IMR-90 (cell line): ENCODE data around the gene ADCY4. TPM values are rescaled to one million over a fixed set of nuclear protein-coding genes. Genes with fewer than 3 reads are reported as not detected.

Experiments
- ATAC-seq: fragments of 200-7000 bp; cut with Tn5 transposase; 2 replicates; pipeline ENCODE4 v1.9.1; 2020; ENCODE audit warnings: low read depth, mild to moderate bottlenecking, moderate library complexity
- BruUV-seq: library from RNA; stranded (reverse); fragments of 400-500 nt; replicated peaks from 2 replicates; lab custom pipeline; 2021; lab: Mats Ljungman, UMichigan
- CTCF ChIA-PET: fragments of 300-600 bp; formaldehyde crosslinking; extraction: SDS; loops from one replicate; lab custom pipeline; 2021; ENCODE audit warnings: antibody characterized with exemption; lab: Yijun Ruan, JAX
- POLR2A ChIA-PET: fragments of 300-600 bp; sonication (Branson Sonifier 250); formaldehyde crosslinking; loops from one replicate; lab custom pipeline; 2022; ENCODE audit warnings: antibody characterized with exemption; ENCODE audit not compliant: unreplicated experiment; lab: Charles Lee
- DNase-seq: peaks from one replicate; pipeline ENCODE4 v3.0.0; 2013
- H2AFZ ChIP-seq: replicated peaks from 2 replicates; pipeline ENCODE3; 2013; ENCODE audit warnings: low read length, mild to moderate bottlenecking; ENCODE audit not compliant: poor library complexity
- H2AK5ac ChIP-seq: 2 replicates; pipeline ENCODE4 v1.6.1; 2013; ENCODE audit warnings: low read depth, low read length, inconsistent platforms
- H2AK9ac ChIP-seq: replicated peaks from 2 replicates; pipeline ENCODE3; 2013; ENCODE audit warnings: mild to moderate bottlenecking, low read depth, low read length, moderate library complexity; ENCODE audit not compliant: poor library complexity
- H2BK120ac ChIP-seq: 2 replicates; pipeline ENCODE4 v1.6.1; 2013; ENCODE audit warnings: low read depth, low read length, inconsistent platforms
- H2BK15ac ChIP-seq: 3 replicates; pipeline ENCODE4 v1.6.1; 2013; ENCODE audit warnings: low read depth, low read length, inconsistent platforms
- H2BK20ac ChIP-seq: 2 replicates; pipeline ENCODE4 v1.6.1; 2013; ENCODE audit warnings: low read depth, mild to moderate bottlenecking, inconsistent platforms, low read length, moderate library complexity
- H2BK5ac ChIP-seq: 2 replicates; pipeline ENCODE4 v1.6.1; 2013; ENCODE audit warnings: mild to moderate bottlenecking, low read depth, low read length, inconsistent platforms; ENCODE audit not compliant: poor library complexity, severe bottlenecking
- H3K14ac ChIP-seq: replicated peaks from 2 replicates; pipeline ENCODE4 v1.6.1; 2013; ENCODE audit warnings: low read depth, low read length, inconsistent platforms
- H3K18ac ChIP-seq: 2 replicates; pipeline ENCODE4 v1.6.1; 2013; ENCODE audit warnings: low read depth, low read length, control low read depth
- H3K23ac ChIP-seq: 2 replicates; pipeline ENCODE4 v1.6.1; 2013; ENCODE audit warnings: low read depth, low read length, inconsistent platforms
- H3K27ac ChIP-seq: 2 replicates; pipeline ENCODE4 v1.5.1; 2013; ENCODE audit warnings: mild to moderate bottlenecking, control low read depth, low read length; ENCODE audit not compliant: insufficient read depth
- H3K27me3 ChIP-seq: 2 replicates; pipeline ENCODE4 v1.6.1; 2013; ENCODE audit warnings: low read length; ENCODE audit not compliant: control insufficient read depth, insufficient read depth
- H3K36me3 ChIP-seq: 2 replicates; pipeline ENCODE4 v1.6.1; 2013; ENCODE audit warnings: low read length, mixed read lengths; ENCODE audit not compliant: control insufficient read depth, insufficient read depth
- H3K4ac ChIP-seq: 2 replicates; pipeline ENCODE4 v1.6.1; 2013; ENCODE audit warnings: low read depth, low read length, inconsistent platforms
- H3K4me1 ChIP-seq: 2 replicates; pipeline ENCODE4 v1.6.1; 2013; ENCODE audit warnings: low read length, mixed read lengths; ENCODE audit not compliant: control insufficient read depth, insufficient read depth
- H3K4me2 ChIP-seq: 2 replicates; pipeline ENCODE4 v1.6.1; 2013; ENCODE audit warnings: low read depth, mild to moderate bottlenecking, control low read depth, low read length, moderate library complexity
- H3K4me3 ChIP-seq: 2 replicates; pipeline ENCODE4 v1.5.1; 2013; ENCODE audit warnings: low read depth, mild to moderate bottlenecking, control low read depth, low read length, moderate library complexity; ENCODE audit not compliant: insufficient read depth
- H3K56ac ChIP-seq: 2 replicates; pipeline ENCODE4 v1.6.1; 2013; ENCODE audit warnings: low read length, inconsistent platforms; ENCODE audit not compliant: insufficient read depth; ENCODE audit errors: extremely low read depth
- H3K79me1 ChIP-seq, 2 experiments: 2 replicates each; pipeline ENCODE4 v1.6.1; 2013; ENCODE audit warnings: low read length in 2 of 2, inconsistent platforms in 1 of 2, low read depth in 1 of 2
- H3K9ac ChIP-seq: 2 replicates; pipeline ENCODE4 v1.6.1; 2013; ENCODE audit warnings: low read depth, low read length, control low read depth
- H3K9me1 ChIP-seq: 2 replicates; pipeline ENCODE4 v1.6.1; 2013; ENCODE audit warnings: low read length, inconsistent platforms; ENCODE audit not compliant: insufficient read depth
- H3K9me3 ChIP-seq: 2 replicates; pipeline ENCODE4 v1.6.1; 2013; ENCODE audit warnings: low read length; ENCODE audit not compliant: control insufficient read depth, insufficient read depth
- H4K20me1 ChIP-seq: 2 replicates; pipeline ENCODE4 v1.6.1; 2013; ENCODE audit warnings: low read length, inconsistent platforms; ENCODE audit not compliant: insufficient read depth
- H4K5ac ChIP-seq: 2 replicates; pipeline ENCODE4 v1.6.1; 2013; ENCODE audit warnings: mild to moderate bottlenecking, low read depth, low read length, control low read depth
- H4K8ac ChIP-seq, 2 experiments: 2 replicates each; pipeline ENCODE4 v1.6.1; 2013; ENCODE audit warnings: low read depth in 2 of 2, low read length in 2 of 2, control low read depth in 1 of 2, inconsistent platforms in 1 of 2
- H4K91ac ChIP-seq: 2 replicates; pipeline ENCODE4 v1.6.1; 2013; ENCODE audit warnings: low read depth, low read length, inconsistent platforms; ENCODE audit not compliant: insufficient read depth
- BHLHE40 ChIP-seq: fragments of 150-350 bp; IDR thresholded peaks from 2 replicates; pipeline ENCODE4 v1.6.1; 2016; ENCODE audit warnings: mild to moderate bottlenecking, low read depth, low read length
- CEBPB ChIP-seq: IDR thresholded peaks from 2 replicates; pipeline ENCODE4 v1.6.1; 2012; ENCODE audit warnings: low read depth, low read length, improper control_type of control experiment
- CHD1 ChIP-seq: IDR thresholded peaks from 2 replicates; pipeline ENCODE4 v1.6.1; 2012; ENCODE audit warnings: low read depth, low read length, improper control_type of control experiment
- ELK1 ChIP-seq: fragments of 150-350 bp; IDR thresholded peaks from 2 replicates; pipeline ENCODE4 v1.6.1; 2016; ENCODE audit warnings: low read depth, mild to moderate bottlenecking, low read length, moderate library complexity, borderline replicate concordance
- MAFK ChIP-seq: IDR thresholded peaks from 2 replicates; pipeline ENCODE4 v1.6.1; 2012; ENCODE audit warnings: low read depth, low read length, improper control_type of control experiment
- MAZ ChIP-seq: IDR thresholded peaks from 2 replicates; pipeline ENCODE4 v1.6.1; 2012; ENCODE audit warnings: low read depth, mild to moderate bottlenecking, low read length, improper control_type of control experiment, moderate library complexity, borderline replicate concordance
- MXI1 ChIP-seq: IDR thresholded peaks from 2 replicates; pipeline ENCODE4 v1.6.1; 2012; ENCODE audit warnings: low read depth, mild to moderate bottlenecking, low read length, moderate library complexity, borderline replicate concordance
- NFE2L2 ChIP-seq: fragments of 150-350 bp; IDR thresholded peaks from 2 replicates; pipeline ENCODE4 v1.6.1; 2016; ENCODE audit warnings: low read depth, mild to moderate bottlenecking, low read length
- RAD21 ChIP-seq: IDR thresholded peaks from 2 replicates; pipeline ENCODE4 v1.6.1; 2012; ENCODE audit warnings: low read length, improper control_type of control experiment
- RFX5 ChIP-seq: IDR thresholded peaks from 2 replicates; pipeline ENCODE4 v1.8.0; 2012; ENCODE audit warnings: low read depth, mild to moderate bottlenecking, low read length, moderate library complexity
- SMC3 ChIP-seq: fragments of 150-350 bp; IDR thresholded peaks from 2 replicates; pipeline ENCODE4 v1.6.1; 2016; ENCODE audit warnings: low read depth, mild to moderate bottlenecking, antibody characterized with exemption, low read length, moderate library complexity
- USF2 ChIP-seq: fragments of 150-350 bp; IDR thresholded peaks from 2 replicates; pipeline ENCODE4 v1.6.1; 2017; ENCODE audit warnings: mild to moderate bottlenecking, antibody characterized with exemption, low read length, low read depth
- WGBS, 2 experiments: methylation state at CpG; one replicate each; pipeline versions ENCODE4 v1.1.5 to v1.1.7; 2013; ENCODE audit warnings: missing lambda C conversion rate in 2 of 2; ENCODE audit not compliant: insufficient read length in 1 of 2; ENCODE audit errors: extremely low coverage in 2 of 2; 5-methylcytosine and 5-hydroxymethylcytosine counted together
- dilution Hi-C: fragments of 300-500 bp; cut with HindIII; formaldehyde crosslinking; loops from one replicate; pipeline ENCODE4 v1.14.3; 2018; ENCODE audit warnings: low sequenced_read_pairs; ENCODE audit not compliant: unreplicated experiment
- in situ Hi-C: fragments of 300-500 bp; cut with MboI; formaldehyde crosslinking; loops from 3 replicates; pipeline ENCODE4 v1.14.3; 2019; ENCODE audit warnings: low sequenced_read_pairs, inconsistent platforms, mixed read lengths
- intact Hi-C: fragments of 100-400 bp; cut with micrococcal nuclease; formaldehyde crosslinking; loops from 2 replicates; pipeline ENCODE4 v1.10.0; 2022
- polyA plus RNA-seq, 3 experiments: library from polyadenylated mRNA; depleted of rRNA; stranded (reverse); fragments of >200 nt; gene quantifications; 2 replicates each; pipeline ENCODE4 v1.2.3, GENCODE V29; 2012; ENCODE audit warnings: low replicate concordance in 1 of 3
- total RNA-seq: library from RNA; depleted of rRNA; stranded (reverse); fragments of >200 nt; gene quantifications from 2 replicates; pipeline ENCODE4 v1.2.3, GENCODE V29; 2012

ADCY4 gene
- total and polyA plus RNA-seq, 2 of the 4 experiments (the other 2 are of a cell fraction): not detected

- no peak overlapping the region for H4K8ac ChIP-seq
- H4K20me1 ChIP-seq: 0 out of 2 replicates have a peak, but pooled peaks cover 3% of the 10 kb centered on the region
- H2AK5ac ChIP-seq: no peak overlapping the region
- H3K27me3 ChIP-seq: no peaks in the 10 kb centered on the region
- H3K9me1 ChIP-seq: peaks cover 4% of the 10 kb centered on the region
- H3K4me1 ChIP-seq: no peaks in the 10 kb centered on the region
- H3K4ac ChIP-seq: no peak overlapping the region
- H4K5ac ChIP-seq: no peak overlapping the region
- H3K14ac ChIP-seq: no peak overlapping the region
- no peak overlapping the region for H2BK5ac ChIP-seq
- in situ Hi-C loops: no loop called here
- H2BK120ac ChIP-seq: no peak overlapping the region
- H2AFZ ChIP-seq: no peak overlapping the region
- intact Hi-C loops: no loop called here
- no peak overlapping the region for H2AK9ac ChIP-seq
- H3K9me3 ChIP-seq: no peaks in the 10 kb centered on the region
- no peak overlapping the region for H3K18ac ChIP-seq
- no peak overlapping the region for H3K23ac ChIP-seq
- H4K91ac ChIP-seq: no peak overlapping the region
- POLR2A ChIA-PET: no interaction called here
- CTCF ChIA-PET: interaction anchor here (1.0 kb wide), 1 partner anchor 53 kb away, joined by 3 read pairs; no protein-coding TSS in a partner anchor
- H3K79me1 ChIP-seq: peaks cover 0 to 3% of the 10 kb centered on the region in 2 experiments; a peak in 1 of 4 replicates
- H3K4me2 ChIP-seq: no peak overlapping the region
- H3K56ac ChIP-seq: no peak overlapping the region
- no peak overlapping the region for H3K9ac ChIP-seq
- H3K4me3 ChIP-seq: no peak overlapping the region
- no TSS peak for BruUV-seq
- no peak overlapping the region for H2BK20ac ChIP-seq
- DNase-seq (no peak), ATAC-seq (no peak)
- TF ChIP-seq ELK1 (no peak), USF2 (no peak), CHD1 (no peak), RAD21 (no peak), CEBPB (no peak), MXI1 (no peak), SMC3 (no peak), BHLHE40 (no peak), MAZ (no peak), NFE2L2 (no peak), RFX5 (no peak), MAFK (no peak)
- H3K27ac ChIP-seq: no peak overlapping the region
- H2BK15ac ChIP-seq: no peak overlapping the region
- dilution Hi-C loops: no loop called here
- no CpG with 5 or more reads among the region's 3 CpGs for WGBS, 2 experiments
- H3K36me3 ChIP-seq: peaks cover 49% of the 10 kb centered on the region
Observed at GRCh38 chr14:24378327-24378726, 43.5 kb upstream of the ADCY4 start.
